Panc1 (cell line): ENCODE measurements around the gene TNIP1. TPM values are rescaled to one million over a fixed set of nuclear protein-coding genes. Genes with fewer than 3 reads are reported as not detected.

Experiments
- ATAC-seq: fragments of 200-7000 bp; cut with Tn5 transposase; 2 replicates; pipeline ENCODE4 v1.9.1; 2020; ENCODE audit warnings: mild to moderate bottlenecking, moderate library complexity
- BruUV-seq: library from RNA; stranded (reverse); fragments of 400-500 nt; replicated peaks from 2 replicates; lab custom pipeline; 2021; lab: Mats Ljungman, UMichigan
- CTCF ChIA-PET: fragments of 300-600 bp; sonication (Branson Sonifier 250); formaldehyde crosslinking; loops from one replicate; lab custom pipeline; 2022; ENCODE audit warnings: antibody characterized with exemption; lab: Charles Lee
- POLR2A ChIA-PET: fragments of 300-600 bp; sonication (Branson Sonifier 250); formaldehyde crosslinking; loops from one replicate; lab custom pipeline; 2022; ENCODE audit warnings: antibody characterized with exemption; lab: Charles Lee
- DNase-seq: peaks from one replicate; pipeline ENCODE4 v3.0.0-alpha.2; 2010; ENCODE audit warnings: low read depth, low spot score
- H3K27ac ChIP-seq: 2 replicates; pipeline ENCODE4 v1.5.1; 2011; ENCODE audit warnings: mild to moderate bottlenecking, low read length, inconsistent platforms
- H3K27me3 ChIP-seq: fragments of 200-500 bp; sonication (Bioruptor generic); 2 replicates; pipeline ENCODE4 v1.6.0; 2014; ENCODE audit warnings: low read length, inconsistent platforms; ENCODE audit not compliant: control insufficient read depth, insufficient read depth
- H3K36me3 ChIP-seq: fragments of 200-500 bp; sonication (Bioruptor generic); 2 replicates; pipeline ENCODE4 v1.5.1; 2014; ENCODE audit warnings: inconsistent platforms, mild to moderate bottlenecking, low read length, moderate library complexity; ENCODE audit not compliant: control insufficient read depth, insufficient read depth
- H3K4me1 ChIP-seq: 2 replicates; pipeline ENCODE4 v1.5.1; 2011; ENCODE audit warnings: inconsistent platforms, mild to moderate bottlenecking, low read length, moderate library complexity; ENCODE audit not compliant: control insufficient read depth, insufficient read depth
- H3K4me3 ChIP-seq, 2 experiments: 2 replicates each; pipeline ENCODE4 v1.5.1; 2011 to 2012; ENCODE audit warnings: low read depth in 2 of 2, low read length in 2 of 2, mild to moderate bottlenecking in 2 of 2, inconsistent platforms in 1 of 2, moderate library complexity in 1 of 2
- H3K9me3 ChIP-seq: fragments of 200-500 bp; sonication (Bioruptor generic); 2 replicates; pipeline ENCODE4 v1.5.1; 2014; ENCODE audit warnings: low read depth, mild to moderate bottlenecking, inconsistent platforms, low read length, moderate library complexity; ENCODE audit not compliant: control insufficient read depth, insufficient read depth
- CTCF ChIP-seq: fragments of 450-650 bp; IDR thresholded peaks from 2 replicates; pipeline ENCODE4 v1.5.1; 2017; ENCODE audit warnings: mild to moderate bottlenecking
- POLR2AphosphoS5 ChIP-seq: IDR thresholded peaks from 2 replicates; pipeline ENCODE4 v1.6.1; 2012; ENCODE audit warnings: mild to moderate bottlenecking, low read depth, low read length, moderate library complexity
- REST ChIP-seq, 2 experiments: IDR thresholded peaks; 2 replicates each; pipeline ENCODE4 v1.6.1; 2011 to 2012; ENCODE audit warnings: low read depth in 2 of 2, control low read depth in 1 of 2, low read length in 1 of 2, mild to moderate bottlenecking in 1 of 2, moderate library complexity in 1 of 2; ENCODE audit not compliant: insufficient read depth in 1 of 2
- SIN3A ChIP-seq: IDR thresholded peaks from 2 replicates; pipeline ENCODE4 v1.6.1; 2012; ENCODE audit warnings: low read depth, mild to moderate bottlenecking, low read length, moderate library complexity, borderline replicate concordance; ENCODE audit not compliant: insufficient read depth
- TCF7L2 ChIP-seq: IDR thresholded peaks from 2 replicates; pipeline ENCODE4 v1.6.1; 2011; ENCODE audit warnings: mild to moderate bottlenecking, low read depth, low read length, inconsistent platforms
- in situ Hi-C: cut with HindIII; loops from 2 replicates; pipeline ENCODE4 v1.10.0; 2016; ENCODE audit warnings: low sequenced_read_pairs, low pct_unique_long_range_greater_than_20kb
- intact Hi-C: fragments of 100-400 bp; cut with micrococcal nuclease; formaldehyde crosslinking; loops from one replicate; pipeline ENCODE4 v1.10.0; 2022; ENCODE audit not compliant: unreplicated experiment
- total RNA-seq: library from RNA; stranded (reverse); gene quantifications from one replicate; pipeline ENCODE4 v1.2.1, GENCODE V29; 2021; ENCODE audit not compliant: unreplicated experiment

Gene TNIP1
- total RNA-seq, 1 experiment from 2014 or later, result 81.9 TPM

DNA sequence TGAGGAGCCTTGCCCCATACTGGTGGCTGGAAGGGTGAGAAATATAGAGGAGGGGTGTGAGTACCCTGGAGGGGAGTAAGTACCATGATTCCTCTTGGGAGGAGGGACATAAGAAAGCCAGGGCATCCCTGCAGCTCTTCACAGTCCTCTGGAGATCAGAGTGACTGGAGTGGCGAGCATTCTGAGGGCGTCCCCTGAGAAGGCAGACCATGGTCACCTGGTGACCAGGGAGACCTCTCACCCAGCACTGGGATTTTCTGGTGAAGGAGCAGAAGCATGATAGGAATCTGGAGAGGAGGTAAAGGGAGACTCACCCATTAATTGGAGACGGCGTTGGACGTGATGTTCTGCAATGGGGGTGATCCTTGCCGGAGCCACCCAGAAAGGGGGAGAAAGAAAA lies 88.1 kb downstream of the TNIP1 start:
- Histone ChIP-seq H3K9me3 (0 out of 2 replicates have a peak, but pooled peaks cover 3% of the 10 kb centered on the region), H3K27me3 (no peaks in the 10 kb centered on the region), H3K4me1 (no peaks in the 10 kb centered on the region), H3K4me3 (no peak overlapping the region), H3K27ac (no peak overlapping the region), H3K36me3 (no peaks in the 10 kb centered on the region)
- DNase-seq (no peak), ATAC-seq (no peak)
- ChIA-PET POLR2A (no interaction called here), CTCF (no interaction called here)
- in situ Hi-C loops, result no loop called here
- TF ChIP-seq POLR2AphosphoS5, result no peak
- no peak for TF ChIP-seq REST (IDR thresholded peaks at IDR 0.05; ENCODE audit: insufficient read depth in 1 of 2, low read depth in 2 of 2, low read length in 1 of 2)
- TF ChIP-seq TCF7L2, result no peak
- no peak for TF ChIP-seq CTCF
- TF ChIP-seq SIN3A, result no peak
- BruUV-seq, result no TSS peak
- intact Hi-C loops, result no loop called here

DNA sequence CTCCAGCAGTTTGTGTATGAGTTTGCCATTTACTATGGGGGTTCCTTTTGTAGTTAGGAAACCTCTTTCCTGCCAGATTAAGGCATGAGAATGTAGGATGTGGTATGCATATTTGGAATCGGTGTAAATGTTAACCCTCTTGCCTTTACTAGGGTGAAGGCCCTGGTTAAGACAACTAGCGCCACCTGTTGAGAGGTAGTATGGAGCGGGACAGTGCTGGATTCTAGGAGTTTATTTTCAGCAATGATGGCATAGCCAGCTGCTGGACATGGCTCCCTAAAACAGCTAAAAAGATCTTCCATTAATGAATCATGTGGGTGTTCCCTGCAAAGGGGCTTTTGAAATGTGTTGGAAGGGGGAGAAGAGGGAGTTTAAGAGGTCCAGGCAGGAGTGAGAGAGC lies 91.1 kb downstream of the TNIP1 start:
- TF ChIP-seq CTCF, result peak; percentile 36
- TF ChIP-seq REST (IDR thresholded peaks at IDR 0.05; ENCODE audit: insufficient read depth in 1 of 2, low read depth in 2 of 2, low read length in 1 of 2), result no peak
- H3K4me1 ChIP-seq, result no peaks in the 10 kb centered on the region
- no peak overlapping the region for H3K4me3 ChIP-seq
- 0 out of 2 replicates have a peak, but pooled peaks cover 3% of the 10 kb centered on the region for H3K9me3 ChIP-seq
- in situ Hi-C loops, result no loop called here
- no peak for DNase-seq
- H3K36me3 ChIP-seq, result no peaks in the 10 kb centered on the region
- ATAC-seq, result no peak
- intact Hi-C loops, result no loop called here
- H3K27me3 ChIP-seq, result no peaks in the 10 kb centered on the region
- POLR2A ChIA-PET, result no interaction called here
- H3K27ac ChIP-seq, result no peak overlapping the region
- CTCF ChIA-PET, result no interaction called here
- BruUV-seq, result no TSS peak
